DMS79 (cell line): ENCODE data around the gene NDUFAF2.
"Not testable (repeated sequence)": the region's sequence is repeated elsewhere in the genome, so short reads cannot be mapped to it uniquely, and the experiment has no call there.

Experiments used
- DNase-seq: peaks from one replicate; lab custom pipeline; 2025; lab: John Stamatoyannopoulos, UW

Gene NDUFAF2

GRCh38 chr5:60993425-60993824 is 48.4 kb downstream of the NDUFAF2 start:
- DNase-seq: no peak

GRCh38 chr5:60993875-60994571 is 49.0 kb downstream of the NDUFAF2 start:
- DNase-seq: no peak

- no peak for DNase-seq
These were observed 51.4 kb downstream of the NDUFAF2 start for GRCh38 chr5:60996368-60996767.

- DNase-seq: no peak
These were observed 52.7 kb downstream of the NDUFAF2 start for GRCh38 chr5:60997721-60998120.

GRCh38 chr5:61000887-61001286 is 55.9 kb downstream of the NDUFAF2 start:
- no peak for DNase-seq

- DNase-seq: no peak
These were observed 56.6 kb downstream of the NDUFAF2 start for GRCh38 chr5:61001647-61002046.

GRCh38 chr5:61002611-61003355 is 57.8 kb downstream of the NDUFAF2 start:
- DNase-seq: no peak

GRCh38 chr5:61004448-61004847 is 59.4 kb downstream of the NDUFAF2 start:
- no peak for DNase-seq

- no peak for DNase-seq
These were observed 64.9 kb downstream of the NDUFAF2 start for GRCh38 chr5:61009907-61010306.

- no peak for DNase-seq
These were observed 65.8 kb downstream of the NDUFAF2 start for GRCh38 chr5:61010467-61011454.

- DNase-seq: no peak
These were observed 73.1 kb downstream of the NDUFAF2 start for GRCh38 chr5:61018062-61018461.

GRCh38 chr5:61019642-61020041 is 74.6 kb downstream of the NDUFAF2 start:
- DNase-seq: no peak

- DNase-seq: no peak
These were observed 75.4 kb downstream of the NDUFAF2 start for GRCh38 chr5:61020415-61020814.

GRCh38 chr5:61023131-61023530 is 78.1 kb downstream of the NDUFAF2 start:
- no peak for DNase-seq

GRCh38 chr5:61026004-61026403 is 81.0 kb downstream of the NDUFAF2 start:
- DNase-seq: no peak

- no peak for DNase-seq
These were observed 83.4 kb downstream of the NDUFAF2 start for GRCh38 chr5:61028382-61028781.

GRCh38 chr5:61029456-61030162 is 84.6 kb downstream of the NDUFAF2 start:
- no peak for DNase-seq

- DNase-seq: no peak
These were observed 85.1 kb downstream of the NDUFAF2 start for GRCh38 chr5:61030163-61030482.

GRCh38 chr5:61031301-61031700 is 86.3 kb downstream of the NDUFAF2 start:
- DNase-seq: not testable (repeated sequence)

GRCh38 chr5:61044545-61044944 is 99.5 kb downstream of the NDUFAF2 start:
- no peak for DNase-seq

GRCh38 chr5:61047346-61047745 is 102.3 kb downstream of the NDUFAF2 start:
- no peak for DNase-seq

GRCh38 chr5:61048534-61048933 is 103.5 kb downstream of the NDUFAF2 start:
- DNase-seq: no peak
